DND-41 (cell line): ENCODE results near the gene NCL.

ENCODE experiments used
- ATAC-seq: fragments of 200-7000 bp; cut with Tn5 transposase; 3 replicates; pipeline ENCODE4 v1.9.1; 2021; ENCODE audit warnings: low read depth; ENCODE audit not compliant: insufficient read depth
- DNase-seq: peaks from one replicate; pipeline ENCODE4 v3.0.0-alpha.2; 2020
- H2AFZ ChIP-seq: 2 replicates; pipeline ENCODE4 v1.6.0; 2012; ENCODE audit warnings: low read depth, low read length
- H3K27ac ChIP-seq: 2 replicates; pipeline ENCODE4 v1.5.1; 2012; ENCODE audit warnings: low read length, inconsistent platforms
- H3K27me3 ChIP-seq: fragments of 200-600 bp; sonication (generic); 2 replicates; pipeline ENCODE4 v1.6.0; 2012; ENCODE audit warnings: low read length, mild to moderate bottlenecking, inconsistent platforms; ENCODE audit not compliant: insufficient read depth, poor library complexity
- H3K36me3 ChIP-seq: 2 replicates; pipeline ENCODE4 v1.5.1; 2012; ENCODE audit warnings: low read length, inconsistent platforms; ENCODE audit not compliant: insufficient read depth
- H3K4me1 ChIP-seq: 2 replicates; pipeline ENCODE4 v1.5.1; 2012; ENCODE audit warnings: mild to moderate bottlenecking, low read length; ENCODE audit not compliant: insufficient read depth
- H3K4me2 ChIP-seq: 2 replicates; pipeline ENCODE4 v1.6.0; 2012; ENCODE audit warnings: mild to moderate bottlenecking, moderate library complexity, low read length, inconsistent platforms; ENCODE audit not compliant: insufficient read depth
- H3K4me3 ChIP-seq, 2 experiments: fragments of 200-600 bp in 1 of 2; shearing (Covaris generic) in 1 of 2; 2 replicates each; pipeline ENCODE4 v1.5.1; 2012 to 2016; ENCODE audit warnings: inconsistent platforms in 2 of 2, low read length in 2 of 2, mild to moderate bottlenecking in 2 of 2, low read depth in 1 of 2, moderate library complexity in 1 of 2
- H3K79me2 ChIP-seq: 2 replicates; pipeline ENCODE4 v1.6.0; 2012; ENCODE audit warnings: low read length, inconsistent platforms; ENCODE audit not compliant: insufficient read depth
- H3K9ac ChIP-seq: 2 replicates; pipeline ENCODE4 v1.6.0; 2012; ENCODE audit warnings: low read depth, mild to moderate bottlenecking, inconsistent platforms, low read length, moderate library complexity
- H3K9me3 ChIP-seq: 2 replicates; pipeline ENCODE4 v1.5.1; 2012; ENCODE audit warnings: low read length, moderate library complexity, mild to moderate bottlenecking, inconsistent platforms; ENCODE audit not compliant: insufficient read depth, severe bottlenecking
- H4K20me1 ChIP-seq: 2 replicates; pipeline ENCODE4 v1.6.0; 2012; ENCODE audit warnings: low read length; ENCODE audit not compliant: insufficient read depth
- CTCF ChIP-seq: IDR thresholded peaks from 2 replicates; pipeline ENCODE4 v1.5.1; 2012; ENCODE audit warnings: borderline replicate concordance, low read length, moderate library complexity, mild to moderate bottlenecking; ENCODE audit not compliant: poor library complexity, severe bottlenecking; ENCODE audit errors: extremely low read depth
- EZH2 ChIP-seq: IDR thresholded peaks from 3 replicates; pipeline ENCODE4 v1.6.1; 2012; ENCODE audit warnings: borderline replicate concordance, low read depth, mild to moderate bottlenecking, moderate library complexity, low read length, inconsistent platforms; ENCODE audit not compliant: severe bottlenecking

The NCL gene

DNA sequence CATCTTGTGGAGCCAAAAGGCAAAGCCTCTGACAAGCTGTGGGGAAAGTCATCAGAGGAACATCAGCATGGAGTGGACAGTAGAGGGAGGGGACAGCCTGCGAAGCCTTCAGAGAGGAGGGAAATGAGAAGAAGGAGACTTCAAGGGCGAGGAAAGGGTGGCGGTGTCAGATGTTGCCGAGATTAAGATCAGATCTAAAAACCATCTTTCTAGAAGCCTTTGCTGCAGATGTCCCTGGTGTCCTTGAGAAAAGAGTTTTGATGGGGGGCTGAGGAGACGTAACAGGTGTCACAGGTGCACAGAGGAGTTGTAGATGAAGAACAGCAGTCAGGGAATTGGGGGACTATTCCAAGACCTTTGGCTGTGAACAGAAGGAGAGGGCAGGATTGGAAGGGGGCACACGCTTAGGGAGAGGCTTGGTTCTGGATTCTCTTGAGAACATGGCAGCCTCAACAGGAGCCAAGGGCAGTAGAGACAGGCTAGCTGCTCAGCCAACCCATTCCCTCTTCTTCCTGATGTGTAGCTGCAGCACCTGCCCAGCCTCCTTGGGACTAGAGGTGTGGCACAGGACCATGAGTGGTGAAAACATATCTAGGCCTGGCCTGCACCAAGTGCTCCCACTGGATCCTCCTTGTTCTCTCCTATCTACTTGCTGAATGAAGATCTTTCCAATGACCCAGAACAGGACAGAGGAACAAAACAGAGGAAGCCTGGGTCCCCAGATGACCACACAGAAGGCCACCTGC is 22.7 kb upstream of the NCL start:
- TF ChIP-seq CTCF: no peak
- TF ChIP-seq EZH2: no peak
- no peak overlapping the region for H2AFZ ChIP-seq
- H3K4me1 ChIP-seq: no peaks in the 10 kb centered on the region
- H3K4me2 ChIP-seq: no peak overlapping the region
- H3K27ac ChIP-seq: no peak overlapping the region
- H3K36me3 ChIP-seq: no peaks in the 10 kb centered on the region
- no peak overlapping the region for H3K4me3 ChIP-seq
- ATAC-seq (peak; percentile 39; the same call in 1 of the 3 replicates), DNase-seq (peak; percentile 22)
- no peaks in the 10 kb centered on the region for H3K27me3 ChIP-seq
- H3K79me2 ChIP-seq: no peaks in the 10 kb centered on the region
- H4K20me1 ChIP-seq: no peaks in the 10 kb centered on the region
- H3K9me3 ChIP-seq: no peaks in the 10 kb centered on the region
- no peak overlapping the region for H3K9ac ChIP-seq

GRCh38 chr2:231483398-231484329 is 19.4 kb upstream of the NCL start:
- H3K4me1 ChIP-seq: no peaks in the 10 kb centered on the region
- H3K9ac ChIP-seq: no peak overlapping the region
- no peak overlapping the region for H2AFZ ChIP-seq
- DNase-seq: no peak
- no peaks in the 10 kb centered on the region for H3K27me3 ChIP-seq
- ATAC-seq: no peak
- H3K4me3 ChIP-seq: no peak overlapping the region
- no peak overlapping the region for H3K27ac ChIP-seq
- no peaks in the 10 kb centered on the region for H3K36me3 ChIP-seq
- H4K20me1 ChIP-seq: no peaks in the 10 kb centered on the region
- H3K79me2 ChIP-seq: no peaks in the 10 kb centered on the region
- no peak overlapping the region for H3K4me2 ChIP-seq
- no peak for TF ChIP-seq CTCF
- no peak for TF ChIP-seq EZH2
- no peaks in the 10 kb centered on the region for H3K9me3 ChIP-seq

DNA sequence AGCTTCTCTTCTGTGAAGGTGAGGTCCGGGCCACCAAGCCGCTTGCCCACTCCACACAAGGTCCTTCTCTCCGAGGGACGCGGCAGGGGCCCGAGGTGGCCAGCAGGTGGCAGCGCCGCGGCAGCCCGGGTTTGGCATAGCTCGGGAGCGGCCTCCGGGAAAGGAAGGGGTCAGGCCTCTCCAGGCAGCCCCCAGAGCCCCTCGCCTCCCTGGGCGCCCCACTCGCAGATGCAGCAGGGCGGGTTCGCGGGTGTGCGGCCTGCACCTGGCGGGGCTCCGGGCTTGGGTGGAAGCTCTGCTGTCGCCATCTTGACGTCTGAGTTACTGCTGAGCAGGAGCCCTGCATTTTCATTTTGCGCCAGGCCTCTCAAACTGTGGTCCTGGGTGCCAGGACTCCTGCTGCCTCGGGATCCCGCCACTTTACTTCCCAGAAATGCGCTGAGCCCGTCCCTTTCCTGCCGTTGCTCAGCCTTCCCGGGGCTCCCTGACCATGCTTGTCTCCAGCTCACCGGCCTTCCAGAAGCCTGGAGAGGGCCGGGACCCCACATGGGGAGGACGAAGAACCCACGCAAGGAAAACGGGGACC is 18.6 kb upstream of the NCL start:
- no peak overlapping the region for H3K27ac ChIP-seq
- H3K27me3 ChIP-seq: no peaks in the 10 kb centered on the region
- no peaks in the 10 kb centered on the region for H3K9me3 ChIP-seq
- H3K9ac ChIP-seq: no peak overlapping the region
- DNase-seq (peak; percentile 54), ATAC-seq (peak; percentile 90)
- H3K4me2 ChIP-seq: no peak overlapping the region
- no peaks in the 10 kb centered on the region for H3K79me2 ChIP-seq
- no peak overlapping the region for H3K4me3 ChIP-seq
- H2AFZ ChIP-seq: peak overlapping the region; percentile 68
- no peaks in the 10 kb centered on the region for H3K36me3 ChIP-seq
- peak; percentile 81 for TF ChIP-seq CTCF
- TF ChIP-seq EZH2: no peak
- H3K4me1 ChIP-seq: no peaks in the 10 kb centered on the region
- H4K20me1 ChIP-seq: no peaks in the 10 kb centered on the region
